Stimulated activated CD8-positive, alpha-beta memory T cell treated with anti-CD3 and anti-CD28 coated beads, Interleukin-15, amount 100 ng/mL, for 1 hour (primary cell): ENCODE measurements around the gene INPPL1.

Experiments used
- DNase-seq: peaks from one replicate; pipeline ENCODE4 v3.0.0-alpha.2; 2020; ENCODE audit warnings: low read depth

INPPL1 gene

GRCh38 chr11:72216638-72217037 is 7.9 kb upstream of the INPPL1 start, which contains the start of gene FOLR2:
Gene FOLR2 (plus strand): TSS chr11:72216794. CDS start chr11:72218585, 1,791 bp downstream.
- no peak for DNase-seq

DNA sequence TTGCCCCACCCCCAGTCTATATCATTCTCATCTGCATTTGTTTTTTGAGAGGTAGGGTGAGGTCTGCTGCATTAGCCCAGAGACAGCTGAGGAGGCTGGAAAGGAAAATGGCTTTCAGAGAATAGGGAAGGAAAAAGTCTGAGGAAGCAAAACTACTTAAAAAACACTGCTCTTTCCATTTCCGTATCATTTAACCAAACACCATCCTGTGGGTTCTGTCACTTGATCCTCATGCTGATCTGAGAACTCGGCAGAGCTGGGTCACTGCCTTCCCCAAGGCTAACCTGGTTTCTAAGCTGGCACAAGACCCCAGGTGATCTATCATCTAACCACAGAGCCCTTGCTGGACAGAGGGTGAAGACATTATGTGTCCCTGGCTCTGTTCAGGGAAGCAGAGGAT is 6.7 kb upstream of the INPPL1 start:
- DNase-seq, result no peak

DNA sequence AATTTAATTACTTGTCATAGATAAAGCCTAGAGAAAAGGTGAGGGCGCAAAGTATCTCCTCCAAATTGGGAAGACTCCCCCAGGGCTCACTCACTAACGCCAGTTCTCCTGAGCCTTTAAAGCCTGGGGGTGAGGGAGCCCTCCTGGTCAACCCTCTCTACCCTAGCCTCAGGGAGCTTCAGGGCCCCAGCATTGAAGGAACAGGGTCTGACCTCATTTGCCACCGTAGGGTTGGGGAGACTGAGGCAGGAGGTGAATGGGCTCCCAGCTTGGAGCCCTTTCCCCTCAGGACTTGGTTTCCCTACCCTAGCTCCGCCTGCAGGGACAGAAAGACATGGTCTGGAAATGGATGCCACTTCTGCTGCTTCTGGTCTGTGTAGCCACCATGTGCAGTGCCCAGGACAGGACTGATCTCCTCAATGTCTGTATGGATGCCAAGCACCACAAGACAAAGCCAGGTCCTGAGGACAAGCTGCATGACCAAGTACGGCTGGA is 6.3 kb upstream of the INPPL1 start:
- no peak for DNase-seq

- no peak for DNase-seq
Measured at GRCh38 chr11:72220696-72221363, 3.7 kb upstream of the INPPL1 start.

GRCh38 chr11:72221386-72222075 is 3.0 kb upstream of the INPPL1 start:
- no peak for DNase-seq

DNA sequence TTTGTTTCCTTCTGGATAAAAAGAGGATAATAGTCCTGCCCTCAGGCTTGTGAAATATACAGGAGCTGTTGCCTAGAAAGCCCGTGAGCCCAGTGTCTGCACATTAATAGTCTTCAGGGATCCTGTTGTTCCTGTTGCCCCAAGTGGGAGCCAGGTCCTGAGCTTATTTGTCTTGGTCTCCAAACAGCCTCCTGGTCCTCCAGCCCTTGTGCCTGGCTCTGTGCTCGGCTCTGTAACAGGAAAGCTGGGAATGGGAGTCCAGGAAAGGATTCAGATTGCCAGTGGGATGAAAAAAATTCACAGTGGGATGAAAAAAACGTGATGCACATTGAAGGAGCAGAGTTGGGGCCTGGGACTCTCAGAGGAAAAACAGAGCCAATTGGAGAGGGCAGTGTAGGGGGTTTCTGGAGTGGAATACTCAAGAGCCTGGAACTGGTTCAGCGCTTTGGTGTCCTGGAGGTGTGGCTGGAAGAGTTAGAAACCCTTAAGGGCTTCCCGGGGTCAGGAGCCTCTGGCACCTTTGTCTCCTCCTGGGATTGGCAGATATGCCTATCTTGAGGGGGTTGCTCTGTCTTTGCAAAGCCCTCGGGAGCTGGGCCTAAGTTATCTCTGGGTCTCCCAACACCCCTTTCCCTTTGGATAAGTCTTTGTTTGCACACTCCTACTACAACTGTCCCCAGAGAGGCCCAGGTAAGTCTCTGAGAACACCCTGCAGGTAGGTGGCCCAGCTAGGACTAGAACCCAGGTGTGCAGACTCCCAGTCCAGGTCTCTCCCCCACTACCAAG is 2.3 kb upstream of the INPPL1 start:
- no peak for DNase-seq

DNA sequence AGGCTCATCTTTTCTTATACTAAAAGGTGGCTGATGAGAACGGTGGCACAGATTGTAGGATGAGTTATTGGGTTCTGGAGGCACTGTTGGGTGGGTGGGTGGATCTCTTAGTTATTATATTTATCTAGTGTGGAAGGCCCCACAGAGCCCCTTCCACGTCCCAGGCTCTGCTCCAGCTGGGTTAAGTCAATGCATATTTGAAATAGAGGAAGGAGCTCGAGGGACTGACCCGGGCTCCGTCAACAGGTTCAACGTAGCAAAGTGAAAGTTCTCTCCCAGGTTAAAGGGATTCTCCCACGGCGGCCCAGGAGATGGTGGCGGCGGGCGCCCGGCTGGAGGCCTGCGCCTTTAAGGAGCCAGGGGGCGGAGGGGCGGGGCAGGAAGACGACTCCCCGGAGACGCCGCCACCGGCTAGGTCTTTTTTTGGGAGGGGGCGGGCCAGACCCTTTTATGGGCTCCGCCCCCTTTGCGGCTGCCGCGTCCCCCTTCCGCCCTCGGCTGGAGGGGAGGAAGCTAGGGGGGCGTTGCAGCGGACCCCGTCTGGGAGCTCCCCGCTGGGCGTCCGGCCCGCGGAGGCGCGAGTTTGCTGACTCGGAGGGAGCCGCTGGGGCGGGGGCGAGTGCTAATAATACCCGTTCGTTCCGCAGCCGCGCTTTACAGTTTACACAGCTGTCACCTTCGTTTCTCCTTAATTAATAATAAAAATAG is 1.5 kb upstream of the INPPL1 start:
- peak; percentile 84 for DNase-seq

DNA sequence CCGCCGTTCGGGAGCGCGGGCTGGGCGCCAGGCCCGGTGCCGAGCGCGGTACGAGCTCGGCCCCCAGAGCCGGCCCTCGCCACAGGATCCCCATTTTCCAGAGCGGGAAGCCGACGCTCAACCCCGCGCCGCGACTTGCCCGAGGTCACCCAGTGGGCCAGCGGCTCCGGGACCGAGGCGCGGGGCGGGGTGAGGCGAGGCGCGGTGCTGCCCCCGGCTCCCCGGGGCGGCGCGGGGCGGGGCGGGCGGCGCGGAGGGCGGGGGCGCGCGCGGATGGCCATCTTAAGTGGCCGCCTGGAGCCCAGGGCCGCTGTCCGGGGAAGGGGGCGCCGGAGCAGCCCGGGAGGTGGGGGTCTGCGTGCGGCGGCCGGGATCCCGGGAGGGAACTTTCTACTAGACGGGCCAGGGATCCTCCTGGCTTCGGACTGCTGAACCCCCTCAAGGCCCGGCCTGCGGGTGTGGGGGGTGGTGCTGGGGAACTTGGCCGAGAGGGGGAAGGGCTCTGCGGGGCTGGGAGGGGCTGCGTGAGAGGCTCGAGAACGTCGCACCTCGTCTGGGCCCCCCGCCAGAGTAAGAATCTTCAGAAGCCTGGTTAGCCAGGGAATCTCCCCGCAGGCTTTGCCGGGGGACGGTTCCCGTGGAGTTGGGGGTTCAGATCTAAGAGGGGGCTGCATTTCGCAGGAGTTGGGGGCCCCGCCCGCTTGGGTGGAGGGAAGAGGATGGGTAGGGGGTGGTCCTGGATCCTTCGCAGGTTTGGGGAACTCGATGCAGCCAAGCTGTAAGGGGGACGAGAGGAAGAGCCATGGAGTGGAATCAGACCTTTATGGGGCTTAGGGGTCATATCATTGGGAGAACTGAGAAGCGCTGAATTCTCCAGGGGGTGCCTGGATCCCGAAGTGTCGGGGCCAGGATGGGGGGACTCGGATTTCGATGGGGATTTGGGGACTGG is 678 bp upstream of the INPPL1 start:
- peak; percentile 24 for DNase-seq

GRCh38 chr11:72225411-72225951 is 914 bp downstream of the INPPL1 start:
- no peak for DNase-seq

DNA sequence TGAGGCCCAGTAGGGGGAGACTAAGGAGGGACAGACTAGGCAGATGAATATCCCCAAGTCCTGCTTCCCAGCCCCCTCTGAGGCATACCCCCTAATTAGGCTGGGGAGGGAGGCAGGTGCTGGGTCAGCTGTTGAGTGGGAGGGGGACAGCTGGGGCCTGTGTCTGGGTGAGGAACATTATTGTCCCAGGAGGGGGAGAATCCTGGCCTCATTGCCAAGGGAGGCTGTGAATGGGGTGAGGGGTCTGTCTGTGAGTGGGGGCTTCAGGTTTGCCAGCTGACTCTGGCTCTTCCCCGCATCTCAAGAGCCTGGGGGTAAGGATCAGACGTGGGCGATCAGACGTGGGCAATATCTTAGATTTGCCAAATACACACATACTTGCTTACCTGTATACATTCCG is 2.1 kb downstream of the INPPL1 start:
- DNase-seq, result no peak

DNA sequence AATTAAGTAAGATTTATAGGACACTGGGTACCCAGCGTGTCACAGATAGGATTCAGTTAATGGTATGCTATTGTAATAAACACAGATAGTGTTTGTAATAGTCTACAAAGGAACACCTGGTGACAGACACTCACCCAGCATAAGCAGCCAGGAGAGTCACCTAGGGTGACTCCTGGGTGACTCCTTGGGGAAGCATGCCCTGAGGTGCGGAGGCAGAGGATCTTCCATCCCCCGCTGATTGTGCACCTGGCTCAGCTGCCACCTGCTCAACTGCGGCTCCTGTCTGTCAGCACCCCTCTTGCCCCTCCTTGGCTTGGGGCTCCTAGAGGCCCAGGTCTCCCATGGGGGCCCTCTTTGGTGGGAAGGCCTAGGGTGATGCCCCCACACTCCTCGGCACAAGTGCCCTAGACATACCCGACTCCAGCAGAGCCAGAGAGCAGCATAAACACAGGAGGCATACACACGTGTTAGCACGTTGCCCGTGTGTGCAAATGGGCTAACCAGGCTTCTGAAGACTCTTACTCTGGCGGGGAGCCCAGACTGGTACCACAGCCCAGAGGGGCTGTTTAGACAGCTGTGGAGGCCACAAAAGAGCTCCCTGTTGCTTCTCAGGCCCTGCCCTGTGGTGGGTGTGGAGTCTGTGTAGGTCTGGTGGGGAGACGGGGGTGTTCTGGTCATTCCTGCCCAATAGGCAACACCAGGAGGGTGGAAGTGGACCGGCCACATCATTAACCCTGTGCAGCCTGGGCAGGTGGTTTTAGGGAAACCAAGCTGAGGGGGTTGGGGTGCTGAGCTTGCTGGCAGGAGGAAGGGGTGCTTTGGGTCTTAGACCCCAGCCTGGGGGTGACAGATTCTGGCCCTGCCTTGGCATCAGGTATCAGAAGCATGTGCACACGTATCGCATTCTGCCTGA is 3.0 kb downstream of the INPPL1 start:
- no peak for DNase-seq

GRCh38 chr11:72228229-72228843 is 3.8 kb downstream of the INPPL1 start:
- DNase-seq, result no peak

DNA sequence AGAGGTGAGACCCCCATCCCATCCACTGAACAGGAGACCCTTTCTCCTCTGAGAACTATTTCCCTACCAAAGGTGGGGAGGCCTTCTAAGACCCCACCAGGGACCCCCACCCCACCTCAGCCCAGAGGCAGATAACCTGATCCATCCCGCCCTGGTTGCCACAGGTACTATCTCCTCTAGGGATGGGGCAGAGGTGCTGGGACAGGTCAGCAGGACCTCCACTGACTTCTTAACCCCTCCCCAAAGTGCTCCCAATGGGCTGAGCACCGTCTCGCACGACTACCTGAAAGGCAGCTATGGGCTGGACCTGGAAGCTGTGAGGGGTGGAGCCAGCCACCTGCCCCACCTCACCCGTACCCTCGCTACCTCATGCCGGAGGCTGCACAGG is 4.3 kb downstream of the INPPL1 start:
- DNase-seq, result no peak

DNA sequence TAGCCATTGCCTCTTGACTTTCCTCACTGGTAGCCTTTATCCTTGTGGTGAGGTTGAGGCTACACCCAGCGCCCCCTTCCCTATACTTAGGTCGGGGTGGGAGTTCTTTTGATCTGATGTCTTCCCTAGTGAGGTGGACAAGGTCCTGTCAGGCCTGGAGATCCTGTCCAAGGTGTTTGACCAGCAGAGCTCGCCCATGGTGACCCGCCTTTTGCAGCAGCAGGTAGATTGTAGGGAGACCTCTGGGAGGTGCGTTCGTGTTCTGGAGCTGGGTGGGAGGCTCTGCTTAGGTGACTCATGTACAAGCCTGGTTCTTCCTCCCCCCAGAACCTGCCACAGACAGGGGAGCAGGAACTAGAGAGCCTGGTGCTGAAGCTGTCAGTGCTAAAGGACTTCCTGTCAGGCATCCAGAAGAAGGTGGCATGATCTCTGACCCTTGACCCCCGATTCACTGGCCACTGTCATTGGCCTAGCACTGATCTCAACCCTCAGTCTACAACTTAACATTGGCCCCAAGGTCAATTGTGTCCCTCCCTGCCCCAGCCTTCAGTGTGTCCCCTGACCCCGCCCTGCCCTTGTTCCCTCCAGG is 4.9 kb downstream of the INPPL1 start:
- no peak for DNase-seq

DNA sequence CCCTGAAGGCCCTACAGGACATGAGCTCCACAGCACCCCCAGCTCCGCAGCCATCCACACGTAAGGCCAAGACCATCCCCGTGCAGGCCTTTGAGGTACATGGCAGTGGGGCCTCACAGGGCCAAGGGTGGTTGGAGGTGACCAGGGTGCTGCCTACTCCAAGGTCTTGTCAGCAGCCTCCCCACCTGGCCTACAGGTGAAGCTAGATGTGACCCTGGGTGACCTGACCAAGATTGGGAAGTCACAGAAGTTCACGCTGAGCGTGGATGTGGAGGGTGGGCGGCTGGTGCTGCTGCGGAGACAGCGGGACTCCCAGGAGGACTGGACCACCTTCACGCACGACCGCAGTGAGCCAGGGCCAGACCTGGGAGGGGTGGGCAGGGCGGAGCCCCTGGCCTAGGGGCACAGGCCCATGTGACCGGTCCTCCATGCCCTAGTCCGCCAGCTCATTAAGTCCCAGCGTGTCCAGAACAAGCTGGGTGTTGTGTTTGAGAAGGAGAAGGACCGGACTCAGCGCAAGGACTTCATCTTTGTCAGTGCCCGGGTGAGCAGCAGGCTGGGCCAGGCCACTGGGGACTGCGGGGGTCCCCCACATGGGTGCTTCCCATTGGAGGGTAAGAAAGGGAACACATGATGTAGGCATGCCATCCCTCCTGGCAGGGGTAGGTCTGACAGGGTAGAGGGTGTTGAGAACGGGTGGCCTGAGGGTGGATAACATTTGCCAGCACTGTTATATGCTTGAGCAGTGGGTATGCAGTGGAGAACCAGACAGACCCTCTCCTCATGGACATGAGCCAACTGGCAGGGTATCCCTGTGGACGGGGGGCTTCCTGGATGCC is 5.6 kb downstream of the INPPL1 start:
- DNase-seq, result no peak

- DNase-seq, result no peak
Measured at GRCh38 chr11:72230764-72231365, 6.3 kb downstream of the INPPL1 start.
